Esophagus squamous epithelium (tissue), 5 donors: ENCODE measurements around the gene GLIS1. TPM values are rescaled to one million over a fixed set of nuclear protein-coding genes. Genes with fewer than 3 reads are reported as not detected.
A peak's percentile ranks its signal among the peaks of the same experiment; 100 is the strongest.

Experiments used
- DNase-seq: peaks from one replicate; lab custom pipeline; 2025; lab: John Stamatoyannopoulos, UW
- H3K27ac ChIP-seq, 4 donors: fragments of 200-600 bp; sonication (generic); one replicate each; pipeline ENCODE4 v1.5.1; 2016 to 2019; ENCODE audit warnings: mild to moderate bottlenecking in 1 of 4
- H3K27me3 ChIP-seq, 4 donors: fragments of 200-600 bp; sonication (generic); 1 replicate in 3 of 4; 2 replicates in 1 of 4; pipeline versions ENCODE4 v1.5.1 to v1.6.0; 2017 to 2021; ENCODE audit warnings: antibody characterized with exemption in 1 of 4
- H3K36me3 ChIP-seq, 3 donors: fragments of 200-600 bp; sonication (generic); one replicate each; pipeline ENCODE4 v1.5.1; 2016 to 2019
- H3K4me1 ChIP-seq, 3 donors: fragments of 200-600 bp; sonication (generic); one replicate each; pipeline ENCODE4 v1.5.1; 2017 to 2019
- H3K4me3 ChIP-seq, 4 donors: fragments of 200-600 bp; sonication (generic); 1 replicate in 3 of 4; 2 replicates in 1 of 4; pipeline ENCODE4 v1.5.1; 2016 to 2019; ENCODE audit warnings: mild to moderate bottlenecking in 2 of 4, moderate library complexity in 1 of 4
- H3K9me3 ChIP-seq, 3 donors: fragments of 200-600 bp; sonication (generic); one replicate each; pipeline ENCODE4 v1.5.1; 2016 to 2019
- POLR2A ChIP-seq, 4 donors: fragments of 450-650 bp; IDR thresholded peaks; one replicate each; pipeline ENCODE4 v1.6.1; 2017; ENCODE audit warnings: antibody characterized with exemption in 4 of 4, mild to moderate bottlenecking in 4 of 4, moderate library complexity in 3 of 4
- WGBS, 2 donors: methylation state at CpG; one replicate each; pipeline ENCODE4 v1.1.5; 2018; 5-methylcytosine and 5-hydroxymethylcytosine counted together
- intact Hi-C: fragments of 100-400 bp; cut with DNase I; formaldehyde crosslinking; loops from one replicate; pipeline ENCODE4 v1.15.0; 2022
- total RNA-seq, 4 donors: library from RNA; depleted of rRNA; stranded (reverse); fragments of >200 nt; gene quantifications; one replicate each; pipeline ENCODE4 v1.1.0, GENCODE V29; 2016
- TF ChIP-seq, protein P1 (sequence below), 6 experiments: fragments of 450-650 bp in 4 of 6; fragments of 200-600 bp in 2 of 6; sonication (generic) in 2 of 6; IDR thresholded peaks; one replicate each; pipeline ENCODE4 v1.5.1; 2016 to 2019; ENCODE audit warnings: antibody characterized with exemption in 6 of 6, mild to moderate bottlenecking in 4 of 6, moderate library complexity in 4 of 6
- donor health status: DM: yes; HTN: yes; CAD: no.

GLIS1 gene
- total RNA-seq, 4 donors from 2014 or later, result 0.57 TPM; not detected in 3

DNA sequence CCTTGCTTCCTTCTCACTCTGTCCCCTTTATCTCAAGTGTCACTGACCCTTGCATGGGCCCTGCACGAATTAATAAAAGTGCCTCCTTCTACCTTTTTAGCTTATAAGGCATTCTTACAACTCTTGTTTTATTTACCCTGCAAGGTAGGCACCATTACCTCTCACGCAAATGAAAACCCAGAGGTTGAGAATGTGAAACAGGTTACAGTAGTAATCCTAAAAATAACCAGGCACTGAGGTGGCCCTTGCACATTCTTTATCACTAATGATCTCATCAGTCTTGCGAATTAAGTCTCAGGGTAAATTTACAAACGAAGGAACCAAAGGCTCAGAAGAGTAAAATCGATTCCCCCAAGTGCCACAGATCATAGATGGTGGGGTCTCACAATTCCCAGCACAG lies 3.7 kb downstream of the GLIS1 start:
- peak overlapping the region in 2 of 4 donors; percentile 38 to 42 for H3K27ac ChIP-seq
- peaks cover 8 to 95% (median 13%) of the 10 kb centered on the region in 4 donors for H3K27me3 ChIP-seq
- H3K4me3 ChIP-seq, result no peak overlapping the region
- no peak for DNase-seq
- intact Hi-C loops, result no loop called here
- TF ChIP-seq, protein P1, sequence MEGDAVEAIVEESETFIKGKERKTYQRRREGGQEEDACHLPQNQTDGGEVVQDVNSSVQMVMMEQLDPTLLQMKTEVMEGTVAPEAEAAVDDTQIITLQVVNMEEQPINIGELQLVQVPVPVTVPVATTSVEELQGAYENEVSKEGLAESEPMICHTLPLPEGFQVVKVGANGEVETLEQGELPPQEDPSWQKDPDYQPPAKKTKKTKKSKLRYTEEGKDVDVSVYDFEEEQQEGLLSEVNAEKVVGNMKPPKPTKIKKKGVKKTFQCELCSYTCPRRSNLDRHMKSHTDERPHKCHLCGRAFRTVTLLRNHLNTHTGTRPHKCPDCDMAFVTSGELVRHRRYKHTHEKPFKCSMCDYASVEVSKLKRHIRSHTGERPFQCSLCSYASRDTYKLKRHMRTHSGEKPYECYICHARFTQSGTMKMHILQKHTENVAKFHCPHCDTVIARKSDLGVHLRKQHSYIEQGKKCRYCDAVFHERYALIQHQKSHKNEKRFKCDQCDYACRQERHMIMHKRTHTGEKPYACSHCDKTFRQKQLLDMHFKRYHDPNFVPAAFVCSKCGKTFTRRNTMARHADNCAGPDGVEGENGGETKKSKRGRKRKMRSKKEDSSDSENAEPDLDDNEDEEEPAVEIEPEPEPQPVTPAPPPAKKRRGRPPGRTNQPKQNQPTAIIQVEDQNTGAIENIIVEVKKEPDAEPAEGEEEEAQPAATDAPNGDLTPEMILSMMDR (IDR thresholded peaks at IDR 0.05), result no peak
- TF ChIP-seq POLR2A (IDR thresholded peaks at IDR 0.05), result no peak
- H3K9me3 ChIP-seq, result no peaks in the 10 kb centered on the region
- H3K36me3 ChIP-seq, result no peaks in the 10 kb centered on the region
- H3K4me1 ChIP-seq, result peaks cover 8 to 32% (median 21%) of the 10 kb centered on the region in 3 donors
- WGBS, 2 donors, result 76 to 77% methylated on average over 5 of the region's 5 CpGs

DNA sequence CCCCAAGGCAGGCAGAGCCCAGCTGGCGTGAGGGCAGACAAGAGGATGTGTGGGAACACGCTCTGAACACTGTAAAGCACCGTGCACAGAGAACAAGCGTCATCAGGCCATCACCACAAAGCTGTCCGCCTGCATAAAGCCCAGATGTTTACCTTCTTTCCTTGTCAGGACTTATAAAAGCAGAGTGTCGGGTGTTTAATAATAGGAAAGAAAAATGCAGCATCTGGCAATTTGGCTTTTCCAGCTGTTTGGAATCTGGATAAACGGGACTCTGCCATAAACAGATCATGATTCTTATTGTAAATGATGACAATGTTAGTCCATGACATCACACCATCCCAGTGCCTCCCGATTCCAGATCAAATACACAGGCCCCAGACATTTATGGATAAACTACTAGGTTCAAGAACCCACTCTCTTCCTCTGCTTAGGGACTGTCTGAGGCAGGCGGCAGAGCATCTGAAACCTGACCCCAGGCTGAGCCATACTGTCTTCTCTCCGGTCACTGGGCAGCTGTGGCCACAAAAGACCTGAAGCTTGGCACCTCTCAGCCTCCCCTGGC lies 4.2 kb downstream of the GLIS1 start:
- no peaks in the 10 kb centered on the region for H3K9me3 ChIP-seq
- TF ChIP-seq, protein P1 (IDR thresholded peaks at IDR 0.05), result no peak
- TF ChIP-seq POLR2A (IDR thresholded peaks at IDR 0.05), result no peak
- peak overlapping the region in 2 of 4 donors; percentile 38 to 42 for H3K27ac ChIP-seq
- no peak overlapping the region for H3K4me3 ChIP-seq
- WGBS, 2 donors, result 40 to 50% methylated on average over 10 of the region's 10 CpGs
- peaks cover 8 to 89% (median 13%) of the 10 kb centered on the region in 4 donors for H3K27me3 ChIP-seq
- H3K4me1 ChIP-seq, result peaks cover 8 to 27% (median 16%) of the 10 kb centered on the region in 3 donors
- no peaks in the 10 kb centered on the region for H3K36me3 ChIP-seq
- intact Hi-C loops, result no loop called here
- DNase-seq, result no peak

DNA sequence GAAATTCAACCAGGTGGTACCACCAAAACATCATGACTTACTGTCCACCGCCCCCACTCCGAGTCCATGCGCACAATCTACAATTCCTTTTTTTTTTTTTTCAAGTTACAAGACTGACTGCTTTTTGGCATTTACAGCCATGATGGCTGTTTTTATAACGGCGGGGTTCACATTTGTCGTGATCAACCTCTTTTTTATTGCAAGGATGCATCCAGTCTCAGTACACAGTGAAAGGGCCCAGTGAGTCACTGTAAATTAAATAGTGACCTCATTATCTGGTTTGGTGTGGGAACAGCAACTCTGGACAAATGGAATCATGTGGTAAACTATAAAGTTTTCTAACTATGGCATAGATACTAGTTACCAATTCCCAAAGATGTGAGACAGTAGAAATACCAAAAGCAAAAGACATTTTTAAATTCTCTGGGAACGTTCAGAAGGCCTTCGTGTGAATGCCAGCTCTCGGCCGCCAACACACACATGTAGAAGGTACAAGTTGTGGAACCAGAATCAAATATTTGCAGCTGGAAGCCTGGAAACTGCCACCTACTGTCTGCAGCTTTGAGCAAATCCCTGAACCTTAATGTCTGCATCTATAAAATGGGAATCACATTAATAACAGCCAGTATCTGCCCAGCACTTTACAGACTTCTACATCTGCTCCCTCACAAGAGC lies 4.9 kb downstream of the GLIS1 start:
- WGBS, 2 donors, result 78 to 79% methylated on average over 10 of the region's 10 CpGs
- H3K4me3 ChIP-seq, result no peak overlapping the region
- peak overlapping the region in 2 of 4 donors; percentile 38 to 42 for H3K27ac ChIP-seq
- no peak for DNase-seq
- TF ChIP-seq POLR2A (IDR thresholded peaks at IDR 0.05), result no peak
- TF ChIP-seq, protein P1 (IDR thresholded peaks at IDR 0.05), result no peak
- no peaks in the 10 kb centered on the region for H3K36me3 ChIP-seq
- peaks cover 8 to 83% (median 13%) of the 10 kb centered on the region in 4 donors for H3K27me3 ChIP-seq
- intact Hi-C loops, result no loop called here
- H3K9me3 ChIP-seq, result no peaks in the 10 kb centered on the region
- peaks cover 8 to 21% (median 13%) of the 10 kb centered on the region in 3 donors for H3K4me1 ChIP-seq

DNA sequence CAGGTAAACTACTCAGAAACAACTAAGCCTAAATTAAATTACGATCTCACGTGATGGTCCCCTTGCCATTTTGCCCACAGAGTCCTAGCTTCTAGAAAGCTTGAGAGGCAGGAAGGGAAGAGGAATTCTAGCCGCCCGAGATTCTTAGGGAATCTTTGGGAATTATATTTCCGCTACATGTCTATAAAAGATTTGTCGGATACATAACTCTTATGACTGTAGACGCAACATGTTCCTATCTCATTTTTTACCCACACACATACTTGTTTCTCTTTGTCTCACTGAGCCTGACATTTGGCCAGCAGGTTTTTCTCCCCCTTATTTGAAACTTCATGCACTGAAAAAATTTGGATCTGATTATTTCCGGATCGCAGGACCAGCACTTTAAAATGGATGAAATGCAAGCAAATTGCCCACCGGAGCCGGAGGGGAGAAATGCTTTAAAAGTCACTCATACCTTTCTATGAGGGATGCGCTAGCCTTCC lies 5.5 kb downstream of the GLIS1 start:
- Histone ChIP-seq H3K4me3 (no peak overlapping the region), H3K36me3 (no peaks in the 10 kb centered on the region), H3K4me1 (peaks cover 5 to 16% (median 9%) of the 10 kb centered on the region in 3 donors), H3K9me3 (no peaks in the 10 kb centered on the region), H3K27ac (peak overlapping the region in 2 of 4 donors; percentile 17 to 42), H3K27me3 (peaks cover 6 to 77% (median 10%) of the 10 kb centered on the region in 4 donors)
- TF ChIP-seq POLR2A (IDR thresholded peaks at IDR 0.05), result no peak
- 85 to 87% methylated on average over 10 to 12 of the region's 12 CpGs for WGBS, 2 donors
- intact Hi-C loops, result no loop called here
- DNase-seq, result no peak

DNA sequence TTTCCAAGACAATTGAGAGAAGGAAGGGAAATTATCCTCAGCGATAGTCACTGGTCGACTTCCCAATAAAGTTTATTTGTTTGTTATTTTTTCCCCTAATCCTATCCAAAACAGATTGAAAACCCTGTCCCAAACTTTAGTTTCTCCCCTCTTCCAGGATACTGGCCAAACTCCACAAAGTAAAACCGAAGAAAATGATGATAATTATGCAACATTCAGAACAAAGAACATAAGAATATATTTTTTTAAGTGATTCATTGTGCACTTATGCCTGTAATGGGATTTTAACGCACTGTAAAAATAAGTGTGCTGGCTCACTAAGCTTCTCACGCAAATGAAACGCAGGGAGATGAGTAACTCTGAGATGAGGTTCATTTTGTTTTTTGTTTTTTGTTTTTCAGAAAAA lies 6.0 kb downstream of the GLIS1 start:
- H3K27me3 ChIP-seq, result peaks cover under 1 to 71% (median 4%) of the 10 kb centered on the region in 4 donors
- H3K4me3 ChIP-seq, result no peak overlapping the region
- H3K9me3 ChIP-seq, result no peaks in the 10 kb centered on the region
- intact Hi-C loops, result no loop called here
- peak overlapping the region in 1 of 4 donors; percentile 42 for H3K27ac ChIP-seq
- no peak for DNase-seq
- 45 to 48% methylated on average over 6 of the region's 6 CpGs for WGBS, 2 donors
- peaks cover 0 to 10% (median 4%) of the 10 kb centered on the region in 3 donors for H3K4me1 ChIP-seq
- no peaks in the 10 kb centered on the region for H3K36me3 ChIP-seq
- TF ChIP-seq, protein P1 (IDR thresholded peaks at IDR 0.05), result no peak
- TF ChIP-seq POLR2A (IDR thresholded peaks at IDR 0.05), result no peak
